HT1080 (cell line): Measurements from ENCODE around the gene GLYAT. TPM values are rescaled to one million over a fixed set of nuclear protein-coding genes. Genes with fewer than 3 reads are reported as not detected.
A peak's percentile ranks its signal among the peaks of the same experiment; 100 is the strongest.

ENCODE experiments used
- DNase-seq: peaks from one replicate; pipeline ENCODE4 v3.0.0-alpha.2; 2015; ENCODE audit warnings: low read depth
- polyA plus RNA-seq, 2 experiments: library from polyadenylated mRNA; depleted of rRNA; stranded (reverse); fragments of >200 nt; gene quantifications; 2 replicates each; pipeline ENCODE4 v1.2.3, GENCODE V29; 2015
- total RNA-seq: library from RNA; depleted of rRNA; stranded (reverse); fragments of >200 nt; shearing (Covaris generic); gene quantifications from 2 replicates; pipeline ENCODE4 v1.2.3, GENCODE V29; 2014; rRNA removed

GLYAT gene
- not detected in 2 replicates for total RNA-seq
- polyA plus RNA-seq (2015; cell fraction: cytosol; rRNA removed) = not detected in 2 replicates
- polyA plus RNA-seq (2015; cell fraction: nucleus; rRNA removed) = not detected in 2 replicates

DNA sequence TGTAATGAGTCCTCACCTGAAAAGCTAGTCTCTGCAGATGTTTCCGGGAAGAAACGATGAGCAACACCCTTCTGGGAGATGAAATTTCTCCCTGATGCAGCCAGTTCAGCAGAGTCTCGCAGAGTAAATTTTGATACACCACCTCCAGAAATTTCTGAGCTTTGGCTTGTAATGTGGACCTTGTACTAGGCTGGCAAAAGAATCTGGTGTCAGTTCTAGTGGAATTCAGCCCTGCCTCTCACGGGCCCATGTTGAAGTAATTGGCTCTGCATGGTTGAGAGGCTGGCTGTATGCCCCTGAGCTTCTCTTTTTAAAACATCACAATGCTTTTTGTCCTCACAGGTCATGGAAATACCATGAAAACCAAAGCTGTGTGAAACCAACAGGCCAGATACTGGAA lies at the start of gene GLYAT:
Gene GLYAT, minus strand, starts transcription at position 125 of the 400 bp plus-strand sequence. CDS start 7,447 bp downstream, outside the sequence.
- DNase-seq = no peak

- DNase-seq = no peak
Observed at GRCh38 chr11:58781345-58781744, 49.6 kb upstream of the GLYAT start.

DNA sequence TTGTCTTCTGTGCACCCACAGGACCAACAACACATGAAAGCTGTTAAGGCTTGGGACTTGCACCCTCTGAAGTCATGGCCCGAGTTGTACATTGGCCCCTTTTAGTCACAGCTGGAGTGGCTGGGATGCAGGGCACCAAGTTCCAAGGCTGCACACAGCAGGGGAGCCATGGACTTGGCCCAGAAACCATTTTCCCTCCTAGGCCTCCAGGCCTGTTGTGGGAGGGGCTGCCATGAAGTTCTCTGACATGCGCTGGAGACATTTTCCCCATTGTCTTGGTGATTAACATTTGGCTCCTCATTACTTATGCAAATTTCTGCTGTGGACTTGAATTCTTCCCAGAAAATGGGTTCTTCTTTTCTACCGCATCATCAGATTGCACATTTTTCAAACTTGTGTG lies 48.8 kb upstream of the GLYAT start:
- DNase-seq = no peak

GRCh38 chr11:58776891-58777710 lies 45.4 kb upstream of the GLYAT start:
- DNase-seq = no peak

DNA sequence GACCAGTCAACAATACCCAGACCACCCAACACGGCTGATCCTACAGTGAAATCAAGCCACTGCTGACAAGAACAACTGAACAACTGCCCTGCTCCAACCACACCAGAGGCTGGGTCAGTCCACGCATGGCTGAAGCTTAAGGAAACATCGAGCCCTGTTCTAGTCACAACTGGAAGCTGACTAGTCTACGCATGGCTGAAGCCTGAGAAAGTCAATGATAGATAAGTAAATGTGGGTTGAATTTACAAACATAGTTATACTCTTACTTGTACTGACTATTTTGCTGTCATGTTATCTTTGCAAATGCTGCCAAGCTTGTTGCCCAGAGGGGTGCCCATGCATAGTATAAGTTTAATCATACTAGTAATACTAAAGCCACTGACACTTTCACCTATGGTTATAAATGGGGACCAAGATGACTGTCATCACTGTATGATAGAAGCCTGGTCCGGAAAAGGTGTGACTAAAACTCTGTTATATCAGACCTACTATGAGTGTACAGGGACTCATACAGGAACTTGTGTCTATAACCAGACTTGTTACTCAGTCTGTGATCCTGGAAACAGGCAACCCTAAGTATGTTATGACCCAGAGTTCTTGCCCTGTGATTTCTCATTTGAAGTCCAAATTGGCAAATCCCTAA lies 43.4 kb upstream of the GLYAT start:
- peak; percentile 18 for DNase-seq

GRCh38 chr11:58774164-58774593 lies 42.4 kb upstream of the GLYAT start:
- DNase-seq = no peak

- no peak for DNase-seq
Observed at GRCh38 chr11:58773337-58773736, 41.6 kb upstream of the GLYAT start.

DNA sequence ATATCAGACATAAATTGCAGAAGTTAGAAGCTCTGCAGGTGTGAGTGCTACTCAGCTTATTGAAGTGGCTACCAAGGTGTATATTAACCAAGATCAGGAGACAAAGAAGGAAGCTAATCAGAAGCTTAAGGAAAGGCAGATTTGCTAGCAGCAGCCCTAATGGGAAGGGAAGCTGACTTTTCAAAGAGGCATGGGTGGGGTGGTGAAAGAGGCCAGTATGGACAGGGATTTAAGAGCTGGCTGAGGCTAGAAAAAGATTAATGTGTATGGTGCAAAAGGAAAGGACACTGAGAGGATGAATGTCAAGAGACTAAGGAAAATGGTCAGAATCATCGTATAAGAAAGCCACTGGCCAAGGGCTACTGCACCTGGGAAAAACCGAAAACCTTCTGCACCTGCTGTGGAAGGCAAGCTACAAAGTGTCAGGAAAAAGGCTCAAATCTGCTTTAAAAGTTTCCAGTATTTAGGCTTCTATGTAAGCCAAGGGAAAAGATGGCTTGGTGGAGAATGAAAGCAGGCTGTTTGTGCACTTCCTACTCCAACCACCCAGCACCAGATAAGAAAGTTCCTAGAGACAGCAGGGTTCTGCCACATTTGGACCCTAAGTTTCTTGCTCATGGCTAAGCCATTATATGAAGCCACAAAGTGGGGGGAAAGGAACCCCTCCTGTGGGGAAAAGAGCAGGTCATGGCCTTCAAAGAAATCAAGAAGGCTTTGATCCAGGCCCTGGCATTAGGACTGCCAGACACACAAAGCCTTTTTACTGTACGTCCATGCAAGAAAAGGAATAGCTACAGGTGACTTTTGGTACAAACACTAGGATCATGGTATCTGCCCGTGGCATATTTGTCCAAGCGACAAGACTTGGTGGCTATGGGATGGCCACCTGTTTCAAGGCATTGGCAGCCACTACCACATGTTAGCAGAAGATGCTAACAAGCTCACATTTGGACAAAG lies 40.9 kb upstream of the GLYAT start:
- no peak for DNase-seq

- DNase-seq = peak; percentile 54
Observed at GRCh38 chr11:58771458-58771855, 39.7 kb upstream of the GLYAT start.

DNA sequence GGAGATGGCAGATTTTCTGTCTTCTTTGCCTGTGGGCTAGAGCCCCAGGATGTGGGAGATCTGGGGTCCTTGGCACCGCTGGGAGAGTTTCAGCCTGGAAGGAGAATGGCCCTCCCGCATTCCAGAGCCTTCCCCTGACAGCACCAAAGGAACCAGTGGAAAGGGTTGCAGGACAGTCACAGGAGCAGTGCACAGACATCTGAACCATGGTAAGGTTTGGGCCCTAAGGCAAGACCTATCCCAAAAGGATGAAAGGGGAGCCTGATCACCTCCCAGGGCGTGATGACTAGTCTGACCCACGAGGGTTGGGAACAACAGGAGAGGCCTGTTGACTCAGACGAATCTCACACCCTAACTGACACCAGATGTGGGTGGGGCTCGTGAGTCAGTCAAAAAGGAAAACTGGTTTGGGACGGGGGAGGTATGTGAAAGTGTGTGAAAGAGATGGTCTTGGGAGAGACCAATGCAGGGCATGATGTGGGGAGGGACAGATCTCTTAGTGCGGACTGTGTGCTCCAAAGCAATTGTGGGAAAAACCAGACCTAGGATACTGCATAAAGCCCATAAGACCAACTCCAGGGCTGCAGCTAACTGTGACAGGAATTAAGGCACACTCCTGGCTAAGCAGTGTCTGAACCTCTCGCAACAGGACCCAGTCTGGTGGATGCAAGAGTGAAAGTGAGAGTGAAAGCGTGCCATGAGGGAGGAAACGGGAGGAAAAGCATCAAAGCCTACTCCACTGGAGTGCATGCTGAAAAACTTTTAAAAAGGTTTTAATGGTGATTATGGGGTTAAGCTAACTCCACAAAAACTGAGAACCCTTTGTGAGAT lies 39.1 kb upstream of the GLYAT start:
- peak; percentile 94 for DNase-seq

GRCh38 chr11:58770166-58770565 lies 38.4 kb upstream of the GLYAT start:
- no peak for DNase-seq

GRCh38 chr11:58769308-58769707 lies 37.6 kb upstream of the GLYAT start:
- no peak for DNase-seq

DNA sequence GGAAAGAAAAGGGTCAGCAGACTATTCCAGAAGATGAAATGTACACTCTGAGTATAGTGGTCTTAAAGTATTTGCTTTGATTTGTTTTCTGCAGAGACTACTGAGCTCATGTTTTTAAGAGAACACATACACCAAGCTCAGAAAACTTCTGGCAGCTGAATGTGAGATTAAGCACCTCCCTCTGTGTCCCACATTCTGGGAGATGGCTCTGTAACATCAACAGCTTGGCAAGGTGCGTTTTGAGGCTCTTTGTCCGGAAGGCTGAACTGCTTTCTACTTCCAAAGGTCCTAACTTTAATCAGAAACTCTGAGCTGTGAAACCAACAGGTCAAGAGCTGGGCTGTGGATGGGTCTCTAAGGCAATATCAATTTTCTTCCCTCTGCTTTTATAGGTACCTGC lies 36.4 kb upstream of the GLYAT start:
- DNase-seq = no peak

GRCh38 chr11:58765078-58765477 lies 33.3 kb upstream of the GLYAT start:
- no peak for DNase-seq

GRCh38 chr11:58763120-58763490 lies 31.4 kb upstream of the GLYAT start:
- no peak for DNase-seq

- no peak for DNase-seq
Observed at GRCh38 chr11:58762284-58763119, 30.8 kb upstream of the GLYAT start.

- DNase-seq = no peak
Observed at GRCh38 chr11:58757439-58757838, 25.7 kb upstream of the GLYAT start.

- DNase-seq = no peak
Observed at GRCh38 chr11:58745705-58746364, 14.1 kb upstream of the GLYAT start.
